GM12872 (cell line): ENCODE measurements around the gene ATF3.

Experiments used
- CTCF ChIP-seq: IDR thresholded peaks from 3 replicates; pipeline ENCODE4 v1.5.1; 2011; ENCODE audit warnings: low read depth, mild to moderate bottlenecking, low read length, moderate library complexity; ENCODE audit not compliant: insufficient read depth

Gene ATF3

GRCh38 chr1:212610575-212610967 is 2.0 kb downstream of the ATF3 start:
- no peak for TF ChIP-seq CTCF

DNA sequence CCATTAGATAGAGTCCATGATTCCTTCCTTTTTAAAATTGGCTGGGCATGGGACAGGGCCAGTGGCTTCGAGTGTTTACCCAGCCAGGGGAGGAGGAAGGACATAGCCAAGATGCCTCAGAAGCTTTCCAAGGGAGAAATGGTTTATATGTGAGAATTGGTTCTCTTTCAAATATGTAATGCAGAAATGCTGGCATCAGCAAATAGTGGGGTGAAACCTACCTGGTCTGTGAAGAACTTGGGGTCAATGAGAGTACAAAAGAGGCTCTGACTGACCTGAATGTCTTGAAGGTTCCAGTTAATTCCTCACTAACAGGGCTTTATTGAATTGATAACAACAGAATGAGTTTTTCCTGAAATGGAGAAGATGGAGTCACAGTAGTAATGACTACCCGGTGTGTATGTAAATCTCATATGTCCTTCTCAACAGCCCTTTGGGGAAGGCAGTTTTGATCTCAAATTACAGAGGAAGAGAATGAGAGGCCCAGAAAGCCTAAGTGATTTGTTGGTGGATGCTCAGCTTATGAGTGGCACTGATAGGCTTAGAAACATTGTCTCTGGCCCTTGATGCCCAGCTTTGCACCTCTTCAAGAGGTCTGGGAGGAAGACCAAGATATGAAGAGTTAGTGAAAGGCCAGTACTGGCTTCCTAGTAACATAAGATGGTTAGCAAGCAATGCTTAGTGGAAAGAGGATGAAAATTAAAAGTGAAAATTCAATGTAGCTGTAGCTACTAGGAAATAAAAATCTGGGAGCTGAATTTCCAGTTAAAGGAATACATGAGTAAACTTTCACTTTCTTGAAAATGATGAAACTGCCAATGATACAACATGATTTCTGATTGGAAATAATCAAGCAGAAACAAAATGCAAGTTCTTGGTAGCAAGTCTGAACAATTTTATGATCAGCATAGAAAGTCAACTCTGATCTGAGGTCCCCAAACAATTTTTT is 2.7 kb downstream of the ATF3 start:
- no peak for TF ChIP-seq CTCF

DNA sequence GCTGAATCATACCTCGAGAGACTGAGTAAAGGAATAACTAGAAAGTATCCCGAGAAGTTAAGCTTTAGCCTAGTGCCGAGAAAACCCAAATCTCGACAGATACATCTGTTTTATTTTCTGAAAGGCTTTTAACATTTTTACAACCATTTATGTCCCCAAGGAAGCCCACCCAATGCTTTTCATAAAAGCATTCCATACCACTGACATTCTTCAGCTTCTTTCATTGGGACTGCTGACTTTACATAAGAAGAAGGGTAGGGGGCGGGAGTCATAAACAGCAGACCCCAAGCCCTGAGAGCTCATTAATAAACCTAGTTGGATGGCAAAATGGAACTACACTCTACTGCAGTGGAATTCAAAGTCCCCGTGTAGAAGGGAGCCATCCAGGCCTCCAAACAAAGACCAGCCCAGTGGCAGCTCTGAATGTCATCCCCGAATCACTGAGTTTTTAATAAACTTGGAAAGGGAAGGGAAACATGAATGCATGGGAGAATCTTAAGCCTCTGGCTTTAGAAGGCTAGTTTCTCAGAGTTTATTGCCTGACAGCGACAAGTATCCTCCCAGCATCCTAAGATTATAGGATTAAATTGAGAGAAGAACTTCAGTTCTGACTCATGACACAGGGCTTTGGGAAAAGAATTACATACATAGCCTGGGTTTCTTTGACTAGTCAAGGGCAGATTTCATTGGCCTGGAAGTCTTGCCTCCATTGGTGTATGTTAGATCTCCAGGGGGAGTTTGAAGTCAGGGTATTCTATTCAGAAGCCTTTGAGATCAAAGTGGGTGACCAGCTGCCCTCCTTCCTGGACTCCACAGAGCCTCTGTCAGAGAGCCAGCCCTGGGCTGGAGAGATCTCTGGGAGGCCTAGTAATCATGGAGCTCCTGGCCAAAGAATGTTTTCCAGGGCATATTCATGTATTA is 3.7 kb downstream of the ATF3 start:
- TF ChIP-seq CTCF = no peak

DNA sequence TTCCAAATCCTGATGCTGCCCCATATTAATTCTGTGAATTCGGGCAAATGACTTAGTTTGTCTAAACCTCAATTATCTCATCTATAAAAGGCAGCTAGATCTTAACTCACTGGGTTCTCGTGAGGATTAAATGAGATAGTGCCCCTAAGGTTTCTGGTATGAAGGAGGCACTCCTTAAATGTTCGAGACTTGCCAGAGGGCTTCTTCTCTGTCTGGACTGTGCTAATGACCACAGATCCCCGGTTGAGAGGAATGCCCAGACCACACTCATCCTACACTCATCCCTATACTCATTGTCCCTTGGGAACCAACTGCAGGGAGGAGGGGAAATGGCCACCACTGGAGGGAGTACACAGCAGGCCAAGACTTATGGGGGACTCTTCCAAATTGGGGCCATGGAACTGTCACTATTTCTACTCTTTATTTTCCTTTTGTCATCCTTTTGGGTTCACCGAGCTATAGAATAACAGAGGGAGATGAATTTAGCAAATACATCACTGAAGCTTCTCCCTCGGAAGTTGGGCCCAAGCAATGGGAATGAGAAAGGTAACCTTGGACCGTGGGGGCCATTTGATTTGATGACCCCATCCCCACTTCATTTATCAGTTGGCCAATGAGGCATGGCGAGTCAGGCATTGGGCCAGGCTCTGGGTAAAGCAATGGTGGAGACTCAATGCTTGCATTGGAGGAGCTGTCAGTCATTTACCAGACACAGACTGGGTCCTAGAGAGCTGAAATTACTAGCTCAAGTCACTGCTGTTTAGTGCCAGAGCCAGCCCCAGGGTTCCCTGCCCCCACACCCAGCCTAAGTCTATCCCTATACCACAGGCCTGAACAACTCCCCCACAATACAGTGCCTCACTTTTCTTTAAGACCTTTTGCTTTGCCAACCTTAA is 5.1 kb downstream of the ATF3 start:
- TF ChIP-seq CTCF = no peak

DNA sequence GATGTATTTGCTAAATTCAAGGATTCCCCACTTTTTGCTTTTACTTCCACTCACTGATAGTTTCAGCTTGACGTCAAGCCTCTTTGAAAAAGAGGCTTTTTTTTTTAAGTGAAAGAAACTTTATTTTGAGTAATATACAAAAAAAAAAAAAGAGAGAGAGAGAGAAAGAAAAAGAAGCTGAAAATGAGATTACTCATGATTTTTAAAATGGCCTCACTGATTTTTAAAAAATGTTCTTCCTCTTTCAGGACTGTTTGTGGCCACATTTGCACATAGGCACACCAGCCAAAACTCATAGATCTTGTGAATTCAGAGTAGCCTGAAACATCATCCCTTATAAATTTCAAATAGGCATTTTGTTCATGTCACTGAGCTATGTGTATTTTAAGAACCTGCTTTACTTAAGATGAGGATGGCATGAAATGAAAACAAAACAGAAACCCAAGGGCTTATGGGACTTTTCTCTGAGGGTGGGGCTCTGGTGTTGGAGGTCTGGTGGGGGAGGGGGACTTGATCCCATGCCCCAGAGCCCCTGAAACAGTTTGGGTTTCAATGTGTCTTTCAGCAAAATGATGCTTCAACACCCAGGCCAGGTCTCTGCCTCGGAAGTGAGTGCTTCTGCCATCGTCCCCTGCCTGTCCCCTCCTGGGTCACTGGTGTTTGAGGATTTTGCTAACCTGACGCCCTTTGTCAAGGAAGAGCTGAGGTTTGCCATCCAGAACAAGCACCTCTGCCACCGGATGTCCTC is 6.1 kb downstream of the ATF3 start:
- TF ChIP-seq CTCF = no peak

- TF ChIP-seq CTCF = no peak
Measured at GRCh38 chr1:212615201-212615470, 6.6 kb downstream of the ATF3 start.
